Esophagus squamous epithelium (tissue), 5 donors: Measurements from ENCODE around the gene FHOD3. TPM values are rescaled to one million over a fixed set of nuclear protein-coding genes. Genes with fewer than 3 reads are reported as not detected.

Source experiments
- DNase-seq: peaks from one replicate; lab custom pipeline; 2025; lab: John Stamatoyannopoulos, UW
- H3K27ac ChIP-seq, 4 donors: fragments of 200-600 bp; sonication (generic); one replicate each; pipeline ENCODE4 v1.5.1; 2016 to 2019; ENCODE audit warnings: mild to moderate bottlenecking in 1 of 4
- H3K27me3 ChIP-seq, 4 donors: fragments of 200-600 bp; sonication (generic); 1 replicate in 3 of 4; 2 replicates in 1 of 4; pipeline versions ENCODE4 v1.5.1 to v1.6.0; 2017 to 2021; ENCODE audit warnings: antibody characterized with exemption in 1 of 4
- H3K36me3 ChIP-seq, 3 donors: fragments of 200-600 bp; sonication (generic); one replicate each; pipeline ENCODE4 v1.5.1; 2016 to 2019
- H3K4me1 ChIP-seq, 3 donors: fragments of 200-600 bp; sonication (generic); one replicate each; pipeline ENCODE4 v1.5.1; 2017 to 2019
- H3K4me3 ChIP-seq, 4 donors: fragments of 200-600 bp; sonication (generic); 1 replicate in 3 of 4; 2 replicates in 1 of 4; pipeline ENCODE4 v1.5.1; 2016 to 2019; ENCODE audit warnings: mild to moderate bottlenecking in 2 of 4, moderate library complexity in 1 of 4
- H3K9me3 ChIP-seq, 3 donors: fragments of 200-600 bp; sonication (generic); one replicate each; pipeline ENCODE4 v1.5.1; 2016 to 2019
- POLR2A ChIP-seq, 4 donors: fragments of 450-650 bp; IDR thresholded peaks; one replicate each; pipeline ENCODE4 v1.6.1; 2017; ENCODE audit warnings: antibody characterized with exemption in 4 of 4, mild to moderate bottlenecking in 4 of 4, moderate library complexity in 3 of 4
- WGBS, 2 donors: methylation state at CpG; one replicate each; pipeline ENCODE4 v1.1.5; 2018; 5-methylcytosine and 5-hydroxymethylcytosine counted together
- intact Hi-C: fragments of 100-400 bp; cut with DNase I; formaldehyde crosslinking; loops from one replicate; pipeline ENCODE4 v1.15.0; 2022
- total RNA-seq, 4 donors: library from RNA; depleted of rRNA; stranded (reverse); fragments of >200 nt; gene quantifications; one replicate each; pipeline ENCODE4 v1.1.0, GENCODE V29; 2016
- TF ChIP-seq, protein P1 (sequence below), 6 experiments: fragments of 450-650 bp in 4 of 6; fragments of 200-600 bp in 2 of 6; sonication (generic) in 2 of 6; IDR thresholded peaks; one replicate each; pipeline ENCODE4 v1.5.1; 2016 to 2019; ENCODE audit warnings: antibody characterized with exemption in 6 of 6, mild to moderate bottlenecking in 4 of 6, moderate library complexity in 4 of 6
- donor health status: DM: yes; HTN: yes; CAD: no.

FHOD3 gene
- total RNA-seq, 4 donors from 2014 or later = 3.1 to 29.6 (median 5.7) TPM

DNA sequence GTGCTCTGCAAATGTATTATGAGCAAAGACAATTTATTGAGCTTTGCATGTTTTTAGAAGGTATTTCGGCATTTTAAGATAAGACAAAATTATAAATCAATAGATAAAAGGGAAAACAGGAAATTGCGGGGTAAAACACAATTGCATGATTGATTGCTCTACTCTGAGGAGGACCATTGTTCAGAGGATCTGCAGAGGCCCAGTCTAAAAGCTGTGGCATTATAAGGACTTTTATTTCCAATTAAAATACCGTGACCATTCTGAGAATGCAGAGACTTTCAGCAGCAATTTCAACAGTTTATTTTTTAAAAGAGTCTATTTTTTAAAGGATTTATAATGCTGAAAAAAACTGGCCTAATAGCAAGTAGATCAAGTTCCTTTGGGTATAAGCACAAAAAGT is 469.3 kb downstream of the FHOD3 start:
- WGBS, 2 donors = 54 to 65% methylated on average over 3 of the region's 3 CpGs
- peaks cover 0 to 7% (median 0%) of the 10 kb centered on the region in 3 donors for H3K36me3 ChIP-seq
- H3K27me3 ChIP-seq = no peaks in the 10 kb centered on the region
- intact Hi-C loops = no loop called here
- no peak for DNase-seq
- H3K4me3 ChIP-seq = no peak overlapping the region
- H3K4me1 ChIP-seq = no peaks in the 10 kb centered on the region
- no peak overlapping the region for H3K27ac ChIP-seq
- H3K9me3 ChIP-seq = no peaks in the 10 kb centered on the region
- TF ChIP-seq, protein P1, sequence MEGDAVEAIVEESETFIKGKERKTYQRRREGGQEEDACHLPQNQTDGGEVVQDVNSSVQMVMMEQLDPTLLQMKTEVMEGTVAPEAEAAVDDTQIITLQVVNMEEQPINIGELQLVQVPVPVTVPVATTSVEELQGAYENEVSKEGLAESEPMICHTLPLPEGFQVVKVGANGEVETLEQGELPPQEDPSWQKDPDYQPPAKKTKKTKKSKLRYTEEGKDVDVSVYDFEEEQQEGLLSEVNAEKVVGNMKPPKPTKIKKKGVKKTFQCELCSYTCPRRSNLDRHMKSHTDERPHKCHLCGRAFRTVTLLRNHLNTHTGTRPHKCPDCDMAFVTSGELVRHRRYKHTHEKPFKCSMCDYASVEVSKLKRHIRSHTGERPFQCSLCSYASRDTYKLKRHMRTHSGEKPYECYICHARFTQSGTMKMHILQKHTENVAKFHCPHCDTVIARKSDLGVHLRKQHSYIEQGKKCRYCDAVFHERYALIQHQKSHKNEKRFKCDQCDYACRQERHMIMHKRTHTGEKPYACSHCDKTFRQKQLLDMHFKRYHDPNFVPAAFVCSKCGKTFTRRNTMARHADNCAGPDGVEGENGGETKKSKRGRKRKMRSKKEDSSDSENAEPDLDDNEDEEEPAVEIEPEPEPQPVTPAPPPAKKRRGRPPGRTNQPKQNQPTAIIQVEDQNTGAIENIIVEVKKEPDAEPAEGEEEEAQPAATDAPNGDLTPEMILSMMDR (IDR thresholded peaks at IDR 0.05) = no peak
- no peak for TF ChIP-seq POLR2A (IDR thresholded peaks at IDR 0.05)

- Histone ChIP-seq H3K36me3 (peaks cover 0 to 4% (median 0%) of the 10 kb centered on the region in 3 donors), H3K4me1 (no peaks in the 10 kb centered on the region), H3K4me3 (no peak overlapping the region), H3K27me3 (no peaks in the 10 kb centered on the region), H3K9me3 (no peaks in the 10 kb centered on the region), H3K27ac (no peak overlapping the region)
- 81 to 84% methylated on average over 5 to 10 of the region's 10 CpGs for WGBS, 2 donors
- no peak for DNase-seq
- TF ChIP-seq POLR2A (IDR thresholded peaks at IDR 0.05) = no peak
- TF ChIP-seq, protein P1 (IDR thresholded peaks at IDR 0.05) = no peak
- intact Hi-C loops = no loop called here
Measured at GRCh38 chr18:36769172-36769571, 471.7 kb downstream of the FHOD3 start.

DNA sequence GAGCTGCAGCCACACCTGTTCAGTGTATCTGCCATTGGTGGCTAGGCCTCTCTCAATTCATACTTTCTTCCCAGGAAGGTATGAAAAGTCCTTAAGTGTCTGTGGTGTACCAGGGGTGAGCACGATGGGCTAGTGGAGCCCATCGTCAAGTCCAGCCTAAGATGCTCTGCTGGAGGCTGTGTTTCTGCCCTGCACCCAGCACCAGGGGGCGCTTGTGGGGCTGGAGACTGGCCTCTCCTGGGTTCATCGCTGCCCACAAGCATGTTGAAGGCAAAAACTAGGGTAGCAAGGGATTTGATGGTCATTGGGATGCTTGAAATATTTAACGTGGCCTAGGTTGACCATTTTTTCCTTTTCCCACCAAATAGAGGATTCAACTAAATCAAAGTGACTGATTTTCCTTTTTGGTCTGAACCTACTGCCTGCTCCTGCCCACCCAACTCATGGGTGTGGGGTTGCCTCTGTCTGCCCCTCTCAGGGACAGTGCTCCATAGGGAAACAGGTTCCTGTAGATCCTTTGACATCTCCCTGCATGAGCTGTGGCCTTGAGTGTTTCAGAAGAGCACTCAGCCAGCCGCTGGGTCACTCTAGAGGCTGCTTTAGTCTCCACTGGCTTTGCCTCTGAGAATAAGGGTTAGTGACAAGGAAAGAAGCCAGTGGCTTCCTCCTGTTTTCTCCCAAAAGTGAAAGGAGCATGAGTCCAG is 472.2 kb downstream of the FHOD3 start:
- no peak for DNase-seq
- Histone ChIP-seq H3K27ac (no peak overlapping the region), H3K4me3 (no peak overlapping the region), H3K36me3 (peaks cover 0 to 4% (median 0%) of the 10 kb centered on the region in 3 donors), H3K4me1 (no peaks in the 10 kb centered on the region), H3K9me3 (no peaks in the 10 kb centered on the region), H3K27me3 (no peaks in the 10 kb centered on the region)
- intact Hi-C loops = no loop called here
- no peak for TF ChIP-seq POLR2A (IDR thresholded peaks at IDR 0.05)
- TF ChIP-seq, protein P1 (IDR thresholded peaks at IDR 0.05) = peak in 4 of 6 experiments; percentile 8 to 35 (median 12)
- WGBS, 2 donors = 73 to 86% methylated on average over 1 to 5 of the region's 6 CpGs

DNA sequence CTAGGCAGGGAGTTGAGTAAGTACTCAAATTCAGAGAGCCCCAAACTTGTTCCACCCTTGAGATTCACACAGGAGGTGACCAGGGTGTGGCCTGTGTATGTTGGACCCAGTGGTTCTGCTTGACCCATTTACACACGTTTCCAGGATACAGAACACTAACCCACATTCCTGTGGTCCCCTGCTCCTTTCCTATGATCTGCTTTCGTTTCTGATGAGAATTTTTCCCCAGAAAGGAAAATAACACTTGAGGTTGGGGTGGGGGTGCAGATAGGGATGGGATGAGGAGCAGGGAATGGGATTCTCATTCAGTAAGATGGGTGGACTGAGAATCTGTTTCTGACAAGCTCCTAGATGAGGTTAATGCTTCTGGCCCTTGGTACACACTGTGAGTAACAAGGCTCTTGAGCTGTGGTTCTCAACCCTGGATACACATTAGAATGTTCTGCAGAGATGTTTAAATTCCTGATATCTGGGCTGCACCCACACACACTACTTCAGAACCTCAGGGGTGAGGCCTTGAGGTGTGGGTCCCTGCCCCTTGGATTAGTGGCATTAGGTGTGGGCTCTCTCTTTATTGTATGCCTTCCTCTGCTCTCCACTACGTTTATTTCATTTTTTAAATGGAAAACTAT is 472.9 kb downstream of the FHOD3 start:
- no peak for DNase-seq
- Histone ChIP-seq H3K36me3 (peaks cover 0 to 4% (median 0%) of the 10 kb centered on the region in 3 donors), H3K4me1 (no peaks in the 10 kb centered on the region), H3K27ac (no peak overlapping the region), H3K4me3 (no peak overlapping the region), H3K27me3 (no peaks in the 10 kb centered on the region), H3K9me3 (no peaks in the 10 kb centered on the region)
- no peak for TF ChIP-seq POLR2A (IDR thresholded peaks at IDR 0.05)
- intact Hi-C loops = no loop called here
- WGBS, 2 donors = 81 to 88% methylated on average over 3 of the region's 3 CpGs

- H3K4me1 ChIP-seq = no peaks in the 10 kb centered on the region
- intact Hi-C loops = no loop called here
- 81 to 87% methylated on average over 3 to 4 of the region's 4 CpGs for WGBS, 2 donors
Measured at GRCh38 chr18:36771245-36771644, 473.7 kb downstream of the FHOD3 start.

More at GRCh38 chr18:36771245-36771644, 473.7 kb downstream of the FHOD3 start:
- TF ChIP-seq, protein P1 (IDR thresholded peaks at IDR 0.05) = no peak
- no peak for TF ChIP-seq POLR2A (IDR thresholded peaks at IDR 0.05)
- Histone ChIP-seq H3K9me3 (no peaks in the 10 kb centered on the region), H3K4me3 (no peak overlapping the region), H3K27me3 (no peaks in the 10 kb centered on the region), H3K27ac (no peak overlapping the region), H3K36me3 (peaks cover 0 to 4% (median 0%) of the 10 kb centered on the region in 3 donors)
- no peak for DNase-seq
